ENCODE measurements around the gene PCNX4. TPM values are rescaled to one million over a fixed set of nuclear protein-coding genes. Genes with fewer than 3 reads are reported as not detected.
A peak's percentile ranks its signal among the peaks of the same experiment; 100 is the strongest.

Gene PCNX4
- total RNA-seq, 2 donors from 2014 or later, result 37.6 to 71.2 TPM

DNA sequence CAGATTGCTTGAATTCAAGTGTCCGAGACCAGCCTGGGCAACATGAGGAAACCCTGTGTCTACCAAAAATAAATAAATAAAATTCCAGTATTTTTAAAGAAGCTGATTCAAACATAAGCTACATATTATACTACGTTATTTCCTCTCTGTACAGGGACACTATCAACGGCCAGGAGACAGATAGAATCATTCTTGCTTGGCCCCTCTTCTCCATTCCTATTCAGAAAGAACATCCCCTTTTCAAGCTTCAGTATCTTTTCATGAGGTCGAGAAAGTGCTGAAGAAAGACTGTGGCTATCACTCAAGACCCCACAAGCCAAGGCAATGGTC is 73.8 kb downstream of the PCNX4 start:
- ATAC-seq, result no peak
- no peak for DNase-seq
- no peaks in the 10 kb centered on the region for H3K9me3 ChIP-seq
- H3K27me3 ChIP-seq, result no peaks in the 10 kb centered on the region
- H3K4me1 ChIP-seq, result peaks cover 23% of the 10 kb centered on the region
- TF ChIP-seq POLR2A (IDR thresholded peaks at IDR 0.05), result no peak
- TF ChIP-seq, protein P1, sequence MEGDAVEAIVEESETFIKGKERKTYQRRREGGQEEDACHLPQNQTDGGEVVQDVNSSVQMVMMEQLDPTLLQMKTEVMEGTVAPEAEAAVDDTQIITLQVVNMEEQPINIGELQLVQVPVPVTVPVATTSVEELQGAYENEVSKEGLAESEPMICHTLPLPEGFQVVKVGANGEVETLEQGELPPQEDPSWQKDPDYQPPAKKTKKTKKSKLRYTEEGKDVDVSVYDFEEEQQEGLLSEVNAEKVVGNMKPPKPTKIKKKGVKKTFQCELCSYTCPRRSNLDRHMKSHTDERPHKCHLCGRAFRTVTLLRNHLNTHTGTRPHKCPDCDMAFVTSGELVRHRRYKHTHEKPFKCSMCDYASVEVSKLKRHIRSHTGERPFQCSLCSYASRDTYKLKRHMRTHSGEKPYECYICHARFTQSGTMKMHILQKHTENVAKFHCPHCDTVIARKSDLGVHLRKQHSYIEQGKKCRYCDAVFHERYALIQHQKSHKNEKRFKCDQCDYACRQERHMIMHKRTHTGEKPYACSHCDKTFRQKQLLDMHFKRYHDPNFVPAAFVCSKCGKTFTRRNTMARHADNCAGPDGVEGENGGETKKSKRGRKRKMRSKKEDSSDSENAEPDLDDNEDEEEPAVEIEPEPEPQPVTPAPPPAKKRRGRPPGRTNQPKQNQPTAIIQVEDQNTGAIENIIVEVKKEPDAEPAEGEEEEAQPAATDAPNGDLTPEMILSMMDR (IDR thresholded peaks at IDR 0.05), result peak in 1 of 7 experiments; percentile 46
- H3K36me3 ChIP-seq (replicated peaks in 1 of 2; ENCODE audit: insufficient read depth in 1 of 2, low read depth in 2 of 2), result no peaks in the 10 kb centered on the region
- intact Hi-C loops (cut with DNase I), result no loop called here
- H3K4me3 ChIP-seq, result no peak overlapping the region
- peak overlapping the region; percentile 50 to 90 (median 85) for H3K27ac ChIP-seq
- 0 to 3% methylated on average over 4 of the region's 4 CpGs for WGBS, 2 donors

DNA sequence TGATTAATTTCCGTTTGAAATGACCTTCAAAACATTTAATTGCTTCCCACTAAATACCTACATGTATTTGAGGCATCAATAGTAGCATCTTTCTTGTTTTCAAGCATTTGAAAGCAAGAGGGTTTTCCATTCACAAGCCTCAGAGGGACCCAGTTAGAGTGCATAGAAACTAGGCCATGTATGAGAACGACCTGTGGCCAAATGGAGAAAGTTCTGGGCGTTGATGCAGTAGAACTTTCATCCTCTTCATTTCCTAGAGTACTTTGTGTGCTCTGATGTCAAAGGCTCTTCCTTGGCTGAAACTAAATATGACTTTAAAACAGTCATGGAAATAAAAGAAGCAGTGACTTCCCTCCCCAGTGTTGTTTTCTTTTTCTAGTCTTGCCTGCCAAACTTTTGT is 74.4 kb downstream of the PCNX4 start:
- Histone ChIP-seq H3K4me3 (no peak overlapping the region), H3K27ac (peak overlapping the region in 2 of 4 donors; percentile 83 to 90), H3K9me3 (no peaks in the 10 kb centered on the region), H3K36me3 (replicated peaks in 1 of 2; ENCODE audit: insufficient read depth in 1 of 2, low read depth in 2 of 2) (no peaks in the 10 kb centered on the region), H3K4me1 (peaks cover 23% of the 10 kb centered on the region), H3K27me3 (no peaks in the 10 kb centered on the region)
- DNase-seq (no peak), ATAC-seq (no peak)
- TF ChIP-seq, protein P1 (IDR thresholded peaks at IDR 0.05), result no peak
- no peak for TF ChIP-seq POLR2A (IDR thresholded peaks at IDR 0.05)
- 48 to 62% methylated on average over 3 of the region's 3 CpGs for WGBS, 2 donors
- intact Hi-C loops (cut with DNase I), result no loop called here

DNA sequence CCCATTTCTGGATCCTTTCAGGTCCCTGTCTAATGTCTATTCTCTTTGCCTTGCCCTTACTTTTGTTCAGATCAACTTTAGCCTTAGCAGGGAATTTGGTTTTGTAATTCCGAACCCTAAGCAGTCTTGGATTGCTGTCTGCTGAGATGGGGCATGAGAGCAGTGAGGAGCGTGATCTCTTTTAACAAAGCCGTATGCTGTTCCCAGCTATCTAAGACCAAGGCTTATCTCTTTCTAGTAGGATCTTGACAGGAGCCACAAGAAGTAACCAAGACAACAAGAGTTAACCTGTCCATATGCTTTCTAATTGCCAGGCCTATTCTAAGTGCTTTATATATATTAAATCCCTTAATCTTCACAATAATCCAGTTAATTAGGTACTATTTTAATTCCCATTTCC is 78.0 kb downstream of the PCNX4 start:
- TF ChIP-seq POLR2A (IDR thresholded peaks at IDR 0.05), result no peak
- TF ChIP-seq, protein P1 (IDR thresholded peaks at IDR 0.05), result no peak
- ATAC-seq, result no peak
- DNase-seq, result no peak
- Histone ChIP-seq H3K36me3 (replicated peaks in 1 of 2; ENCODE audit: insufficient read depth in 1 of 2, low read depth in 2 of 2) (no peaks in the 10 kb centered on the region), H3K27ac (no peak overlapping the region), H3K4me3 (no peak overlapping the region), H3K9me3 (no peaks in the 10 kb centered on the region), H3K4me1 (peaks cover 7% of the 10 kb centered on the region), H3K27me3 (no peaks in the 10 kb centered on the region)
- intact Hi-C loops (cut with DNase I), result no loop called here
- 84 to 87% methylated on average over 3 of the region's 3 CpGs for WGBS, 2 donors

DNA sequence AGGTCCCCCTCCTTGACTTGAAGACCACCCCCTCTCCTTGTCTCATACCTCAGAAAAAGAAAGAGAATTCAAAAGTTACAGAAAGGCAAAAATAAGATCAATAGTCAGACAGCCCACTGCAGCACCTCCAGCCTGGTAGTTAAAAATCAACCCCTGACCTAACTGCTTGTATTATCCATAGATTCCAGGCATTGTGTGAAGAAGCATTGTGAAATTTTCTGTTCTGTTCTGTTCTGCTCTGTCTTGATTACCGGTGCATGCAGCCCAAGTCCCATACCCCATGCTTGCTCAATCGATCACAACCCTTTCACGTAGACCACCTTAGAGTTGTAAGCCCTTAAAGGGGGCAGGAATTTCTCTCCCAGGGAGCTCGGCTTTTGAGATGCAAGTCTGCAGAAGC is 79.2 kb downstream of the PCNX4 start:
- intact Hi-C loops (cut with DNase I), result no loop called here
- DNase-seq (no peak), ATAC-seq (no peak)
- WGBS, 2 donors, result 77 to 81% methylated on average over 4 of the region's 4 CpGs
- Histone ChIP-seq H3K9me3 (no peaks in the 10 kb centered on the region), H3K27ac (no peak overlapping the region), H3K27me3 (no peaks in the 10 kb centered on the region), H3K4me3 (no peak overlapping the region), H3K36me3 (replicated peaks in 1 of 2; ENCODE audit: insufficient read depth in 1 of 2, low read depth in 2 of 2) (no peaks in the 10 kb centered on the region), H3K4me1 (peaks cover 2% of the 10 kb centered on the region)
- no peak for TF ChIP-seq POLR2A (IDR thresholded peaks at IDR 0.05)
- TF ChIP-seq, protein P1 (IDR thresholded peaks at IDR 0.05), result no peak

DNA sequence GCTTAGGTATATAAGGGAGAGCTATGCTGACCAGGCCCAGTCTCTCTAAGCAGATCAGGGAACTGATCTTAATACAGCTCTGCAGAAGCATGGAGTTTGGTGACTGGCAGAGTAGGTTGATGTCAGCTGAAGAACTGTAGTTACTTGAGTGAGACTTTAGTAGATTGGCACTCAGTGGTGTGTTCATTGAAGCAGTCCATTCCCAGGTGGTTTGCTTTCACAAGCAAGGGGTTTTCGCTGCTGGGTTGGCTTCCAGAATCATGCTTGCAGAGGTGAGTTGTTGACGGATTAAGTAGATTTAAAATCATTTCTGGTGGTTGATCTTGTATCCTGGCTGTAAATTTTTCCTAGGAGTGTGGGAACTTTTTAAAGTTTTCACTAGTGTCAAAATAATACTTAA is 80.0 kb downstream of the PCNX4 start:
- H3K4me1 ChIP-seq, result no peaks in the 10 kb centered on the region
- no peaks in the 10 kb centered on the region for H3K36me3 ChIP-seq (replicated peaks in 1 of 2; ENCODE audit: insufficient read depth in 1 of 2, low read depth in 2 of 2)
- no peaks in the 10 kb centered on the region for H3K27me3 ChIP-seq
- WGBS, 2 donors, result 87 to 95% methylated on average over 2 of the region's 2 CpGs
- ATAC-seq, result no peak
- no peak overlapping the region for H3K4me3 ChIP-seq
- no peak for DNase-seq
- no peaks in the 10 kb centered on the region for H3K9me3 ChIP-seq
- H3K27ac ChIP-seq, result no peak overlapping the region
- intact Hi-C loops (cut with DNase I), result no loop called here
- TF ChIP-seq POLR2A (IDR thresholded peaks at IDR 0.05), result no peak
- TF ChIP-seq, protein P1 (IDR thresholded peaks at IDR 0.05), result no peak

Measured in body of pancreas (tissue), 4 donors.